ENCODE results near the gene KIAA0319L.

GRCh38 chr1:35530946-35531345 lies 26.3 kb downstream of the KIAA0319L start:
- TF ChIP-seq, protein P1, sequence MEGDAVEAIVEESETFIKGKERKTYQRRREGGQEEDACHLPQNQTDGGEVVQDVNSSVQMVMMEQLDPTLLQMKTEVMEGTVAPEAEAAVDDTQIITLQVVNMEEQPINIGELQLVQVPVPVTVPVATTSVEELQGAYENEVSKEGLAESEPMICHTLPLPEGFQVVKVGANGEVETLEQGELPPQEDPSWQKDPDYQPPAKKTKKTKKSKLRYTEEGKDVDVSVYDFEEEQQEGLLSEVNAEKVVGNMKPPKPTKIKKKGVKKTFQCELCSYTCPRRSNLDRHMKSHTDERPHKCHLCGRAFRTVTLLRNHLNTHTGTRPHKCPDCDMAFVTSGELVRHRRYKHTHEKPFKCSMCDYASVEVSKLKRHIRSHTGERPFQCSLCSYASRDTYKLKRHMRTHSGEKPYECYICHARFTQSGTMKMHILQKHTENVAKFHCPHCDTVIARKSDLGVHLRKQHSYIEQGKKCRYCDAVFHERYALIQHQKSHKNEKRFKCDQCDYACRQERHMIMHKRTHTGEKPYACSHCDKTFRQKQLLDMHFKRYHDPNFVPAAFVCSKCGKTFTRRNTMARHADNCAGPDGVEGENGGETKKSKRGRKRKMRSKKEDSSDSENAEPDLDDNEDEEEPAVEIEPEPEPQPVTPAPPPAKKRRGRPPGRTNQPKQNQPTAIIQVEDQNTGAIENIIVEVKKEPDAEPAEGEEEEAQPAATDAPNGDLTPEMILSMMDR (IDR thresholded peaks at IDR 0.05; ENCODE audit: borderline replicate concordance, extremely low read depth, low read length, poor library complexity, severe bottlenecking), result no peak
- no peak for TF ChIP-seq EZH2 (IDR thresholded peaks at IDR 0.05; ENCODE audit: borderline replicate concordance, low read depth, low read length, severe bottlenecking)
